ENCODE data around the gene E2F4. TPM values are rescaled to one million over a fixed set of nuclear protein-coding genes. Genes with fewer than 3 reads are reported as not detected.

E2F4 gene, protein sequence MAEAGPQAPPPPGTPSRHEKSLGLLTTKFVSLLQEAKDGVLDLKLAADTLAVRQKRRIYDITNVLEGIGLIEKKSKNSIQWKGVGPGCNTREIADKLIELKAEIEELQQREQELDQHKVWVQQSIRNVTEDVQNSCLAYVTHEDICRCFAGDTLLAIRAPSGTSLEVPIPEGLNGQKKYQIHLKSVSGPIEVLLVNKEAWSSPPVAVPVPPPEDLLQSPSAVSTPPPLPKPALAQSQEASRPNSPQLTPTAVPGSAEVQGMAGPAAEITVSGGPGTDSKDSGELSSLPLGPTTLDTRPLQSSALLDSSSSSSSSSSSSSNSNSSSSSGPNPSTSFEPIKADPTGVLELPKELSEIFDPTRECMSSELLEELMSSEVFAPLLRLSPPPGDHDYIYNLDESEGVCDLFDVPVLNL
- total RNA-seq (85.2 and 99.4 TPM in 2 replicates), polyA plus RNA-seq (66.2 and 68.0 TPM in 2 replicates)

DNA sequence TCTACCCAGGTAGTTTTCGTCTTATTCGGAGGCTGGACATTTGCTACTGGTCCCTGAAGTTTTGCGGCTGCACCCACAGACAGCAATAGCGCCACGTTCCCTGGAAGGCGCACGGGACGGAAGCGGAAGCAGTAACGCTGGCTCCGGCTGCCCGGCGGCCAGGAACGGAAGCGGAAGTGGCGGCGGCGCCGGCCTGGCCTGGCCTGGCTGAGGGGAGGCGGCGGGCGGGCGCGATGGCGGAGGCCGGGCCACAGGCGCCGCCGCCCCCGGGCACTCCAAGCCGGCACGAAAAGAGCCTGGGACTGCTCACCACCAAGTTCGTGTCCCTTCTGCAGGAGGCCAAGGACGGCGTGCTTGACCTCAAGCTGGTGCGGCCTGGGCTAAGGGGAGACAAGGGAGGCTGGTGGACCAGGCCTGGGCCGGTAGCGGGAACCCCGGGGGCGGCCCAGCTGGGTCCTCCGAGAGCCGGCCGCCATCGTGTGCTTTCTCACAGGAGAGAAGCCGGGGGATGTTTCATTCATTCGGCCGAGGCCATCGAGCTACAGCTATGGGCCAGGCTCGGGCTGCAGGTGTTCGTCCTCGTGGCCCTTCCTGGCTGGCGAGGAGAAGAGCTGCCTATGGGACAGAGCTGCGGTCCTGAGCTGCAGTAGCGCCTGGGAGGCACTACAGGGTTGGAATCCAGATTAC lies at the start of gene E2F4:
TSS of gene E2F4 (plus strand) at position 161 of the 687 bp plus-strand sequence. CDS start at position 234, 73 bp downstream.
- H3K27ac ChIP-seq = peak within 1 kb of the TSS; percentile 67
- no peaks in the 10 kb centered on the region for H3K9me3 ChIP-seq (ENCODE audit: low read depth)
- no peaks in the 10 kb centered on the region for H3K27me3 ChIP-seq
- DNase-seq (ENCODE audit: low read depth in 1 of 2, low spot score in 1 of 2) = peak; percentile 95 to 96
- peaks cover 7% of the 10 kb centered on the region for H3K4me1 ChIP-seq (ENCODE audit: low read depth)
- TF ChIP-seq, protein P1, sequence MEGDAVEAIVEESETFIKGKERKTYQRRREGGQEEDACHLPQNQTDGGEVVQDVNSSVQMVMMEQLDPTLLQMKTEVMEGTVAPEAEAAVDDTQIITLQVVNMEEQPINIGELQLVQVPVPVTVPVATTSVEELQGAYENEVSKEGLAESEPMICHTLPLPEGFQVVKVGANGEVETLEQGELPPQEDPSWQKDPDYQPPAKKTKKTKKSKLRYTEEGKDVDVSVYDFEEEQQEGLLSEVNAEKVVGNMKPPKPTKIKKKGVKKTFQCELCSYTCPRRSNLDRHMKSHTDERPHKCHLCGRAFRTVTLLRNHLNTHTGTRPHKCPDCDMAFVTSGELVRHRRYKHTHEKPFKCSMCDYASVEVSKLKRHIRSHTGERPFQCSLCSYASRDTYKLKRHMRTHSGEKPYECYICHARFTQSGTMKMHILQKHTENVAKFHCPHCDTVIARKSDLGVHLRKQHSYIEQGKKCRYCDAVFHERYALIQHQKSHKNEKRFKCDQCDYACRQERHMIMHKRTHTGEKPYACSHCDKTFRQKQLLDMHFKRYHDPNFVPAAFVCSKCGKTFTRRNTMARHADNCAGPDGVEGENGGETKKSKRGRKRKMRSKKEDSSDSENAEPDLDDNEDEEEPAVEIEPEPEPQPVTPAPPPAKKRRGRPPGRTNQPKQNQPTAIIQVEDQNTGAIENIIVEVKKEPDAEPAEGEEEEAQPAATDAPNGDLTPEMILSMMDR (IDR thresholded peaks at IDR 0.05; ENCODE audit: low read depth, low read length) = no peak
- peaks cover 25% of the 10 kb centered on the region for H3K36me3 ChIP-seq
- H3K4me3 ChIP-seq = peak within 1 kb of the TSS; percentile 88

DNA sequence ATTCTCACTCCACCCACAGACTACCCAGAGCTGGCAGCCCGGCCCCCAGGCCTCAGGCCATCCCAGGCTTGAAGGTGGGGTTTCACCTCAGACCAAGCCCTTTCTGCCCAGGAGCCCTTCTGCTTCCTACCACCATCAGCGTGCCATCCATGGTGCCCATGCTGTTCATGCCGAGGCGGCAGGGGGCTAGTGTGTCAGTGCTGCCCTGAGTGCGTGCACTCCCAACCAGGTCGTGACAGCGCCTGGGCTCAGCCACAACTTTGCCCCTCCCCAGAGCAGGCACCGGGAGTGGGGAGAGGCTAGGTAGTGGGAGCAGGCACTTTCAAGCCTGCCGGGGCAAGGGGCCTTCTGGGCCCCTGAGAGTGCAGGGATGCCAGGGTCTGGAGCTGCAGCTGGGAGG lies 49.6 kb upstream of the E2F4 start:
- Histone ChIP-seq H3K9me3 (ENCODE audit: low read depth) (no peaks in the 10 kb centered on the region), H3K36me3 (peaks cover 28% of the 10 kb centered on the region), H3K4me1 (ENCODE audit: low read depth) (peaks cover 8% of the 10 kb centered on the region), H3K27me3 (no peaks in the 10 kb centered on the region), H3K4me3 (no peak overlapping the region), H3K27ac (no peak overlapping the region)
- TF ChIP-seq, protein P1 (IDR thresholded peaks at IDR 0.05; ENCODE audit: low read depth, low read length) = no peak
- DNase-seq (ENCODE audit: low read depth in 1 of 2, low spot score in 1 of 2) = no peak

DNA sequence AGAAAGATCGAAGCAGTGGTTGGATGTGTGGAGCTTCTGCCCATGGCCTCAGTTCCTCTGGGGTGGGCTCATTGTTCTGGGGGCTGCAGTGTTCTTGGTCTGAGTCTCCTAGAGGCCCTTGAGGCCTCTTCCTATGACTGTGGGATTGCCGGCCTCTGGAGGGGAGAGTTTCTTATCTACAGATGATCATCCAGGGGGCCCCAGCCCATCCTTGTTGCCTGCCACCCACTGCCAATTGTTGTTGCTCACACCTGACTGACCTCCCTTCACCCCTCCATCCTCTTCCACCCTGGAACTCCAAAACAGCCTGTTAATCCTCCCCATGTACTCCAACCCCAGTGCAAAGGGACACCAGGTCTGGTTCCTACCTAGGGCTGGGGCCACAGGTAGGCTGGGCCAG lies 47.0 kb upstream of the E2F4 start:
- no peaks in the 10 kb centered on the region for H3K9me3 ChIP-seq (ENCODE audit: low read depth)
- DNase-seq (ENCODE audit: low read depth in 1 of 2, low spot score in 1 of 2) = no peak
- TF ChIP-seq, protein P1 (IDR thresholded peaks at IDR 0.05; ENCODE audit: low read depth, low read length) = no peak
- H3K27ac ChIP-seq = no peak overlapping the region
- H3K36me3 ChIP-seq = peaks cover 28% of the 10 kb centered on the region
- no peak overlapping the region for H3K4me3 ChIP-seq
- no peaks in the 10 kb centered on the region for H3K4me1 ChIP-seq (ENCODE audit: low read depth)
- H3K27me3 ChIP-seq = no peaks in the 10 kb centered on the region

DNA sequence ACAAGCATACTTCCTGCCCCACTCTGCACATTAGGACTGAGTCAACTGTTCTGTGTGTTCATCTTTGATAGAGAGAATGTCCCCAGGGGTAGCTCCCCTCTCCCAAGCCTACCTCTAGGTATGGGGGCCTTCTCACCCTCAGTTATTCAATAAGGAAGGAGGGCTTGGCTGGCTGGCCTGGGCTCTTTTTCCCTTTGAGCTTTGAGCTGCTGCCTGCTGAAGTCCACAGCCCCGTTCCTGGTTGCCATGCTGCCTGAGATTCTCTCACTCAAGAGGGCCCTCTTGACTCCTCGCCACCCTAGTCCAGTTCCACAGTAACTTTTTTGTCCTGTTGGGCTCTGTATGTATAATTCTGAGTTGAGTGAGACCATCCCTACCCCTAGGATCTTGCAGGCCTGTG lies 46.2 kb upstream of the E2F4 start:
- no peaks in the 10 kb centered on the region for H3K4me1 ChIP-seq (ENCODE audit: low read depth)
- H3K36me3 ChIP-seq = peaks cover 20% of the 10 kb centered on the region
- H3K27me3 ChIP-seq = no peaks in the 10 kb centered on the region
- DNase-seq (ENCODE audit: low read depth in 1 of 2, low spot score in 1 of 2) = no peak
- TF ChIP-seq, protein P1 (IDR thresholded peaks at IDR 0.05; ENCODE audit: low read depth, low read length) = no peak
- H3K4me3 ChIP-seq = no peak overlapping the region
- no peaks in the 10 kb centered on the region for H3K9me3 ChIP-seq (ENCODE audit: low read depth)
- H3K27ac ChIP-seq = no peak overlapping the region

DNA sequence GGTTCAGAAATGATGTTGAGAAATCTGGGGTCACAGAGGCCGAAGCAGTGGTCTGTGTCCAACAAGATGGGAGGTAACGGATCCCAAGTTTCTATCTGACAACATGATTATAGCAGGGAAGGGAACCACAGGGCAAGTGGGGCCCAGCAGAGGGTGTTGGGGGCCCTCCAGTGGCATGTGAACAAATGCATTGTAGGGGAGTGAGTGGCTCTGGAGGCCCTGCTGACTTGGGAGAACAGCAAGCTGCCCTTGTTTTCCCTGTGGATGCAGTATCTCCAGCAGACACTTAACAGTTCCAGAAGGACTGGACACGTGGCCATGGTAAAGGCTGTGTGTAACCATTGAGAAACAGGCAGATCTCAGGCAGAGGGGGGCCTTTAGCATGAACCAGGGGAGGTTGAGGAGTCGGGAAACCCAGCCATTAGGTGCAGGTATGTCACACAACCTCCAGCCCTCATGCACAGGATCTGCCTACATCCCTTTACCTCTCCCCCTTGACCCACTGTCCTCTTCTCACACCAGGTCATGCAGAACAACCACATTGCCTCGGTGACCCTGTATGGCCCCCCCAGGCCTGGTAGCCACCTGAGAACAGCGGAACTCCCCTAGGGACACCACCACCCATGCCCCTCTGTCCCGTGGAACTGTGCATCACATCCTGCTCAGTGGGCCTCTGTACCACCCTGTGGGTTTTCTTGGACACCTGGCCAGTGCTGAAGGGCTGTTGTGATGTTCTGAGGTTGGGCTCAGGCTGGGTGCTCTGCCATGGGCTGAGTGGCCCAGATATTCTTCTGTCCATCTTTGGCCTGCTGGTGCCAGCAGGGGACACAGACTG lies 45.2 kb upstream of the E2F4 start:
- TF ChIP-seq, protein P1 (IDR thresholded peaks at IDR 0.05; ENCODE audit: low read depth, low read length) = no peak
- Histone ChIP-seq H3K36me3 (peaks cover 19% of the 10 kb centered on the region), H3K4me3 (no peak overlapping the region)

More for the DNA sequence above, 45.2 kb upstream of the E2F4 start:
- peaks cover 2% of the 10 kb centered on the region for H3K27me3 ChIP-seq
- no peak overlapping the region for H3K27ac ChIP-seq
- H3K4me1 ChIP-seq (ENCODE audit: low read depth) = no peaks in the 10 kb centered on the region
- no peaks in the 10 kb centered on the region for H3K9me3 ChIP-seq (ENCODE audit: low read depth)
- DNase-seq (ENCODE audit: low read depth in 1 of 2, low spot score in 1 of 2) = no peak

All from cardiac muscle cell (in vitro differentiated cells and primary cell).